H9 (cell line): ENCODE data around the gene YDJC. TPM values are rescaled to one million over a fixed set of nuclear protein-coding genes. Genes with fewer than 3 reads are reported as not detected.

ENCODE experiments used
- DNase-seq: peaks from one replicate; pipeline ENCODE4 v3.0.0-alpha.2; 2017
- H2AFZ ChIP-seq: one replicate; pipeline ENCODE4 v1.6.1; 2013; ENCODE audit warnings: mild to moderate bottlenecking, low read length, control low read depth, moderate library complexity
- H2AK5ac ChIP-seq: 2 replicates; pipeline ENCODE4 v1.6.1; 2013; ENCODE audit warnings: low read length, control low read depth, mixed read lengths; ENCODE audit not compliant: insufficient read length
- H2BK120ac ChIP-seq: one replicate; pipeline ENCODE4 v1.6.1; 2013; ENCODE audit warnings: low read depth, mild to moderate bottlenecking, low read length, control low read depth, inconsistent platforms; ENCODE audit not compliant: poor library complexity, severe bottlenecking
- H2BK12ac ChIP-seq: 2 replicates; pipeline ENCODE4 v1.6.1; 2013; ENCODE audit warnings: low read length, control low read depth, mixed read lengths, low read depth; ENCODE audit not compliant: insufficient read length
- H2BK15ac ChIP-seq: 2 replicates; pipeline ENCODE4 v1.6.1; 2013; ENCODE audit warnings: low read depth, low read length, control low read depth
- H2BK20ac ChIP-seq: one replicate; pipeline ENCODE4 v1.6.1; 2013; ENCODE audit warnings: low read depth, mild to moderate bottlenecking, low read length, control low read depth, inconsistent platforms; ENCODE audit not compliant: poor library complexity, severe bottlenecking
- H2BK5ac ChIP-seq: 2 replicates; pipeline ENCODE4 v1.6.1; 2013; ENCODE audit warnings: low read length, control low read depth, mixed read lengths; ENCODE audit not compliant: insufficient read length
- H3K14ac ChIP-seq: 2 replicates; pipeline ENCODE4 v1.6.1; 2013; ENCODE audit warnings: low read length, control low read depth; ENCODE audit not compliant: insufficient read depth
- H3K18ac ChIP-seq: 2 replicates; pipeline ENCODE4 v1.6.1; 2013; ENCODE audit warnings: low read depth, mild to moderate bottlenecking, mixed read lengths, low read length, control low read depth; ENCODE audit not compliant: insufficient read length
- H3K23ac ChIP-seq: 2 replicates; pipeline ENCODE4 v1.6.1; 2013; ENCODE audit warnings: low read length, control low read depth, mixed read lengths, low read depth; ENCODE audit not compliant: insufficient read length
- H3K23me2 ChIP-seq: 2 replicates; pipeline ENCODE4 v1.6.1; 2013; ENCODE audit warnings: low read depth, mild to moderate bottlenecking, mixed read lengths, low read length, control low read depth; ENCODE audit not compliant: insufficient read length, poor library complexity, severe bottlenecking
- H3K27ac ChIP-seq: 2 replicates; pipeline ENCODE4 v1.5.1; 2013; ENCODE audit warnings: low read length, control low read depth, mixed read lengths, low read depth; ENCODE audit not compliant: insufficient read length
- H3K27me3 ChIP-seq: 2 replicates; pipeline ENCODE4 v1.6.1; 2013; ENCODE audit warnings: low read length, control low read depth, inconsistent platforms; ENCODE audit not compliant: insufficient read depth
- H3K4ac ChIP-seq: 2 replicates; pipeline ENCODE4 v1.6.1; 2013; ENCODE audit warnings: low read depth, mild to moderate bottlenecking, control low read depth, inconsistent platforms, low read length, moderate library complexity
- H3K4me1 ChIP-seq: 2 replicates; pipeline ENCODE4 v1.6.1; 2013; ENCODE audit warnings: low read length, control low read depth, inconsistent platforms; ENCODE audit not compliant: insufficient read depth
- H3K4me2 ChIP-seq: 2 replicates; pipeline ENCODE4 v1.6.1; 2013; ENCODE audit warnings: low read length, control low read depth, mixed read lengths; ENCODE audit not compliant: insufficient read length, insufficient read depth
- H3K56ac ChIP-seq: 2 replicates; pipeline ENCODE4 v1.6.1; 2013; ENCODE audit warnings: low read depth, mild to moderate bottlenecking, mixed read lengths, low read length, control low read depth; ENCODE audit not compliant: insufficient read length
- H3K79me1 ChIP-seq: 2 replicates; pipeline ENCODE4 v1.6.1; 2013; ENCODE audit warnings: low read depth, mild to moderate bottlenecking, moderate library complexity, low read length, control low read depth, inconsistent platforms; ENCODE audit not compliant: insufficient read depth, poor library complexity, severe bottlenecking
- H3K79me2 ChIP-seq: 2 replicates; pipeline ENCODE4 v1.6.1; 2013; ENCODE audit warnings: low read length, control low read depth, inconsistent platforms; ENCODE audit not compliant: insufficient read depth
- H3K9ac ChIP-seq: 2 replicates; pipeline ENCODE4 v1.6.1; 2013; ENCODE audit warnings: low read length, control low read depth, mixed read lengths; ENCODE audit not compliant: insufficient read length; ENCODE audit errors: extremely low read depth
- H3K9me3 ChIP-seq: one replicate; pipeline ENCODE4 v1.6.1; 2013; ENCODE audit warnings: low read depth, low read length, inconsistent platforms; ENCODE audit not compliant: control insufficient read depth
- H3T11ph ChIP-seq: one replicate; pipeline ENCODE4 v1.6.1; 2013; ENCODE audit warnings: mild to moderate bottlenecking, low read length, control low read depth, inconsistent platforms
- H4K20me1 ChIP-seq: one replicate; pipeline ENCODE4 v1.6.1; 2013; ENCODE audit not compliant: control insufficient read depth, insufficient read length, insufficient read depth
- H4K5ac ChIP-seq: 2 replicates; pipeline ENCODE4 v1.6.1; 2013; ENCODE audit warnings: low read depth, mild to moderate bottlenecking, mixed read lengths, low read length, control low read depth; ENCODE audit not compliant: insufficient read length
- H4K8ac ChIP-seq: replicated peaks from 2 replicates; pipeline ENCODE4 v1.6.1; 2013; ENCODE audit warnings: low read length, control low read depth, mixed read lengths, low read depth; ENCODE audit not compliant: insufficient read length
- H4K91ac ChIP-seq: 2 replicates; pipeline ENCODE4 v1.6.1; 2013; ENCODE audit warnings: low read depth, mild to moderate bottlenecking, moderate library complexity, mixed read lengths, low read length, control low read depth; ENCODE audit not compliant: insufficient read length
- H3K27ac Mint-ChIP-seq, 3 experiments: 2 replicates in 2 of 3; 3 replicates in 1 of 3; pipeline ENCODE4 v1.8.0; 2020 to 2021; ENCODE audit warnings: mixed read lengths in 3 of 3, mild to moderate bottlenecking in 1 of 3, moderate library complexity in 1 of 3
- H3K27me3 Mint-ChIP-seq: 2 replicates; pipeline ENCODE4 v1.8.0; 2021; ENCODE audit warnings: low read depth, mild to moderate bottlenecking, moderate library complexity, mixed read lengths
- H3K36me3 Mint-ChIP-seq, 3 experiments: 2 replicates in 2 of 3; 3 replicates in 1 of 3; pipeline ENCODE4 v1.8.0; 2020 to 2021; ENCODE audit warnings: low read depth in 3 of 3, mixed read lengths in 3 of 3; ENCODE audit not compliant: insufficient read depth in 1 of 3
- H3K4me1 Mint-ChIP-seq, 2 experiments: 2 replicates each; pipeline ENCODE4 v1.8.0; 2020; ENCODE audit warnings: mixed read lengths in 2 of 2
- H3K4me3 Mint-ChIP-seq, 2 experiments: 2 replicates in 1 of 2; 3 replicates in 1 of 2; pipeline ENCODE4 v1.8.0; 2020 to 2021; ENCODE audit warnings: mild to moderate bottlenecking in 2 of 2, mixed read lengths in 2 of 2, moderate library complexity in 1 of 2
- H3K9me3 Mint-ChIP-seq, 2 experiments: 2 replicates in 1 of 2; 3 replicates in 1 of 2; pipeline ENCODE4 v1.8.0; 2020; ENCODE audit warnings: mild to moderate bottlenecking in 2 of 2, mixed read lengths in 2 of 2, moderate library complexity in 1 of 2
- CTCF ChIP-seq: fragments of 200-600 bp; sonication (generic); conservative IDR thresholded peaks from 3 replicates; pipeline ENCODE4 v1.8.0; 2021; ENCODE audit warnings: antibody characterized with exemption, mild to moderate bottlenecking
- WGBS: extraction: QIAGEN DNeasy Blood & Tissue Kit; methylation state at CpG from one replicate; pipeline ENCODE4 v1.1.7; 2013; ENCODE audit warnings: missing lambda C conversion rate, low lambda C conversion rate, mixed read lengths; ENCODE audit not compliant: insufficient read length; ENCODE audit errors: extremely low coverage; 5-methylcytosine and 5-hydroxymethylcytosine counted together
- total RNA-seq: library from RNA; stranded (reverse); gene quantifications from 2 replicates; pipeline ENCODE4 v1.2.1, GENCODE V29; 2021

YDJC gene
- total RNA-seq, 1 experiment from 2014 or later = 30.2 TPM

DNA sequence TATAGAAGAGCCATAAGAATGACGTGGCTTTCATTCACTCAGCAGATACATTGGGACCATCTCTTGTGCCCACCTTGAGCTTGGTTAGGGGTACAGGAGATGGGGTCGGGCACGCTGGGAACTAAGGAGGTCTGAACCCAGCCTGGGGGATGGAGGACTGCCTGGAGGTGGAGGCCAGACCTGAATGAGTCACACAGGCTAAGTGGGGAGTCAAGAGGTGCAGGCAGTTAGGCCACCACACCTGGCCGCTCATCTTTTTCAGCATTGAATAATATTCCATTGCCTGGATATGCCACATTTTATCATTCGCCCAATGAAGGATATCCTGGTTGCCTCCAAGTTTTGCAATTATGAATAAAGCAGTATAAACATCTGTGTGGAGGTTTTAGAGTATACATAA is 32.2 kb upstream of the YDJC start:
- Histone ChIP-seq H4K5ac (no peak overlapping the region), H3K4me2 (no peak overlapping the region), H2BK15ac (no peak overlapping the region), H3K56ac (no peak overlapping the region), H3K9me3 (no peaks in the 10 kb centered on the region), H2AK5ac (no peak overlapping the region), H2BK120ac (no peak overlapping the region), H3K23ac (no peak overlapping the region), H4K91ac (no peak overlapping the region), H3K27me3 (no peaks in the 10 kb centered on the region), H3K18ac (no peak overlapping the region), H3K4ac (no peak overlapping the region), H2BK12ac (no peak overlapping the region), H3T11ph (no peak overlapping the region), H3K27ac (no peak overlapping the region), H3K14ac (no peak overlapping the region), H4K20me1 (no peaks in the 10 kb centered on the region), H3K23me2 (peaks cover 6% of the 10 kb centered on the region), H2BK5ac (no peak overlapping the region), H3K79me2 (no peaks in the 10 kb centered on the region), H3K4me1 (no peaks in the 10 kb centered on the region), H2AFZ (no peak overlapping the region), H2BK20ac (no peak overlapping the region), H4K8ac (no peak overlapping the region), H3K9ac (no peak overlapping the region), H3K79me1 (peaks cover 2% of the 10 kb centered on the region)
- H3K27ac Mint-ChIP-seq = no peak overlapping the region
- peaks cover 21% of the 10 kb centered on the region for H3K27me3 Mint-ChIP-seq
- no peak overlapping the region for H3K4me3 Mint-ChIP-seq
- no peaks in the 10 kb centered on the region for H3K36me3 Mint-ChIP-seq
- TF ChIP-seq CTCF = no peak
- peaks cover 9 to 15% of the 10 kb centered on the region in 2 experiments for H3K4me1 Mint-ChIP-seq
- H3K9me3 Mint-ChIP-seq = no peaks in the 10 kb centered on the region; a peak in 1 of 5 replicates
- DNase-seq = no peak
- whole genome bisulfite sequencing = no CpG with 5 or more reads among the region's 5 CpGs
